Tibial artery (tissue), 4 donors: ENCODE data around the gene SEMA3C.

Experiments
- DNase-seq, 2 donors: peaks; one replicate each; pipeline ENCODE4 v3.0.0-alpha.2; 2019
- H3K27ac ChIP-seq, 2 donors: fragments of 200-600 bp; sonication (generic) in 1 of 2; 1 replicate in 1 of 2; 2 replicates in 1 of 2; pipeline ENCODE4 v1.5.1; 2018 to 2019; ENCODE audit warnings: mild to moderate bottlenecking in 1 of 2
- H3K27me3 ChIP-seq, 2 donors: fragments of 200-600 bp; sonication (generic) in 1 of 2; one replicate each; pipeline versions ENCODE4 v1.5.1 to v1.6.0; 2016 to 2019
- H3K36me3 ChIP-seq, 3 donors: fragments of 200-600 bp; sonication (generic) in 2 of 3; one replicate each; pipeline ENCODE4 v1.5.1; 2016 to 2019; ENCODE audit warnings: mild to moderate bottlenecking in 2 of 3
- H3K4me1 ChIP-seq, 4 donors: fragments of 200-600 bp; sonication (generic) in 2 of 4; 1 replicate in 3 of 4; 2 replicates in 1 of 4; pipeline ENCODE4 v1.5.1; 2016 to 2019
- H3K4me3 ChIP-seq, 2 donors: fragments of 200-600 bp; sonication (generic) in 1 of 2; 1 replicate in 1 of 2; 2 replicates in 1 of 2; pipeline ENCODE4 v1.5.1; 2018 to 2019; ENCODE audit warnings: mild to moderate bottlenecking in 2 of 2
- H3K9me3 ChIP-seq, 3 donors: fragments of 200-600 bp; sonication (generic) in 1 of 3; one replicate each; pipeline ENCODE4 v1.5.1; 2016 to 2019
- intact Hi-C: fragments of 100-400 bp; cut with DNase I; formaldehyde crosslinking; loops from one replicate; pipeline ENCODE4 v1.15.0; 2023; ENCODE audit warnings: low total_unique reads
- TF ChIP-seq, protein P1 (sequence below), 2 experiments: fragments of 200-600 bp in 1 of 2; fragments of 450-650 bp in 1 of 2; IDR thresholded peaks; one replicate each; pipeline ENCODE4 v1.5.1; 2017 to 2019; ENCODE audit warnings: antibody characterized with exemption in 2 of 2, mild to moderate bottlenecking in 1 of 2, moderate library complexity in 1 of 2

SEMA3C gene

DNA sequence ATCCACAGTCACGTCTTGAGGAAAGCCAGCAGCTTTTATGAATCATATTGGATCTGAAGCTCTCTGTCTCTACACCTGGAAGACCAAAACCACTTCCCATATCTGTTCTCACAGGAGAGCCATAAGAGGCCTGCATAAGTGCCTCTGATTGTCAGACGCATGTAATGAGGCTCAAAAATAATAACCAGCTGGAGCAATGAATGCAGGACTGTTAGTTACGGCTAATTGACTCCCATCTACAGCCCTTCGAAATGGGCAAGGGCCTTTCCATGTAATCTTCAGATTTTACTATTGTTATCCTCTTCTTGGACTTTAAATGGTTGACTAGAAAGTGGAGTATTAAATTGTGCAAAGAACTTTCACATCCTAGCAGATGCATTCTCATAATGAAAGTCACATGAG, 4.4 kb upstream of the SEMA3C start:
- DNase-seq: no peak
- Histone ChIP-seq H3K9me3 (no peaks in the 10 kb centered on the region), H3K27me3 (no peaks in the 10 kb centered on the region), H3K4me1 (peaks cover 0 to 5% (median 2%) of the 10 kb centered on the region in 4 donors), H3K36me3 (no peaks in the 10 kb centered on the region), H3K4me3 (no peak overlapping the region), H3K27ac (no peak overlapping the region)
- intact Hi-C loops: no loop called here
- TF ChIP-seq, protein P1, sequence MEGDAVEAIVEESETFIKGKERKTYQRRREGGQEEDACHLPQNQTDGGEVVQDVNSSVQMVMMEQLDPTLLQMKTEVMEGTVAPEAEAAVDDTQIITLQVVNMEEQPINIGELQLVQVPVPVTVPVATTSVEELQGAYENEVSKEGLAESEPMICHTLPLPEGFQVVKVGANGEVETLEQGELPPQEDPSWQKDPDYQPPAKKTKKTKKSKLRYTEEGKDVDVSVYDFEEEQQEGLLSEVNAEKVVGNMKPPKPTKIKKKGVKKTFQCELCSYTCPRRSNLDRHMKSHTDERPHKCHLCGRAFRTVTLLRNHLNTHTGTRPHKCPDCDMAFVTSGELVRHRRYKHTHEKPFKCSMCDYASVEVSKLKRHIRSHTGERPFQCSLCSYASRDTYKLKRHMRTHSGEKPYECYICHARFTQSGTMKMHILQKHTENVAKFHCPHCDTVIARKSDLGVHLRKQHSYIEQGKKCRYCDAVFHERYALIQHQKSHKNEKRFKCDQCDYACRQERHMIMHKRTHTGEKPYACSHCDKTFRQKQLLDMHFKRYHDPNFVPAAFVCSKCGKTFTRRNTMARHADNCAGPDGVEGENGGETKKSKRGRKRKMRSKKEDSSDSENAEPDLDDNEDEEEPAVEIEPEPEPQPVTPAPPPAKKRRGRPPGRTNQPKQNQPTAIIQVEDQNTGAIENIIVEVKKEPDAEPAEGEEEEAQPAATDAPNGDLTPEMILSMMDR (IDR thresholded peaks at IDR 0.05): no peak

DNA sequence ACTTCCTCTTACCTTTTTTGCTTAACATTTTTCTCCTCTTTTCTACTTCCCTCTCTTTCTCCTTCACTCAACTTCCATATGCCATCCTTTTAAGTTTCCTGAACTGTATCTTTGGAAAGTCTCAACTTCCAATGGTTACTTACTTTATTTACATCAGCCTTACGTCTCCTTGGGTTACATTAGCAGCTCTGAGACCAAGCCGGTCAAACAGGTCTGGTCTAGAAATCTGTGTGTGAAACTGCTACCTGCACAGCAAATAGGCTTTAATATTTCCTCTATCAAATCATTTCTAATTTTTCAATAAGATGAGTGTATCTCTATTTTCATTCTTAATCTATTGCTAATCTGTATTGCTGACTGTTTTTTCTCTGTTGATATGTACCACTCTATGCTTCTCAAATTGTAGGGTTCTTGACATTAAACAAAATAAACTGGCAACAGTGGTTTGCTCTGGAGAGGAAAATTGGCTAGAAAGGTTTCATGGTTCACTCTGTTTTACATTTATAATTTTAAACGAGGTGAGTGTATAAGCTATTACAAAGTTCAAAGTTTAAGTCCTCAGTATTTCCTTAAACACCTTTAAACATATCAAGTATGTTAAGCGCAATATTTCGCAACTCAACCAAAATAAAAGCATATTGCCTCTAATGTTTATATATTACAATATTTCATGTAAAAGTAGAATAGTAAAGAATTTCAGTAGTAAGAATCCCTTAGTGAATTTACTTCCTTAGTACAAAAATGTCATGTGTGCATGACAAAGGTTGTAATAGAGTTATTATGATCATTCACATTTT, 3.6 kb upstream of the SEMA3C start:
- Histone ChIP-seq H3K4me1 (peaks cover 0 to 11% (median 2%) of the 10 kb centered on the region in 4 donors), H3K36me3 (no peaks in the 10 kb centered on the region), H3K27ac (no peak overlapping the region), H3K9me3 (no peaks in the 10 kb centered on the region), H3K27me3 (no peaks in the 10 kb centered on the region), H3K4me3 (no peak overlapping the region)
- DNase-seq: no peak
- intact Hi-C loops: no loop called here
- TF ChIP-seq, protein P1 (IDR thresholded peaks at IDR 0.05): no peak

DNA sequence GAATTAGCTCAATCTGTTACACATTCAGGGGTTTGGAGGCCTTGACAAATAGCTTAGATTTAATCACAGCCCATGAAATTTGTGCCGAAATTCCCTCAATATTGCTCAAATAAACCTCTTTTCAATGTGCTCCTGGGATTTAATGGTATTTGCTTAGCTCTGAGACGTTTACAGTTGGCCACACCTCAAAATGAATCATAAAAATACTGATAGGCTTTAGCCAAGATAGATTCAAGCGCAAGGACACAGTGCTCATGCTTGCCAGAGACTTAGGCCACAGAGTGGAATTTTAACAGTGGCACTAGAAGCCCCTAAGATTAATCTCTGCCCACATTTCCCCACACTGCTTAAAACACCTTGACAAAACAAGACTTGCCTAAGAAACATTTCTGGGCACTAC, 2.3 kb upstream of the SEMA3C start:
- Histone ChIP-seq H3K27me3 (no peaks in the 10 kb centered on the region), H3K4me1 (peaks cover 0 to 22% (median 4%) of the 10 kb centered on the region in 4 donors), H3K4me3 (no peak overlapping the region), H3K9me3 (no peaks in the 10 kb centered on the region), H3K27ac (no peak overlapping the region), H3K36me3 (no peaks in the 10 kb centered on the region)
- intact Hi-C loops: no loop called here
- TF ChIP-seq, protein P1 (IDR thresholded peaks at IDR 0.05): no peak
- no peak for DNase-seq

DNA sequence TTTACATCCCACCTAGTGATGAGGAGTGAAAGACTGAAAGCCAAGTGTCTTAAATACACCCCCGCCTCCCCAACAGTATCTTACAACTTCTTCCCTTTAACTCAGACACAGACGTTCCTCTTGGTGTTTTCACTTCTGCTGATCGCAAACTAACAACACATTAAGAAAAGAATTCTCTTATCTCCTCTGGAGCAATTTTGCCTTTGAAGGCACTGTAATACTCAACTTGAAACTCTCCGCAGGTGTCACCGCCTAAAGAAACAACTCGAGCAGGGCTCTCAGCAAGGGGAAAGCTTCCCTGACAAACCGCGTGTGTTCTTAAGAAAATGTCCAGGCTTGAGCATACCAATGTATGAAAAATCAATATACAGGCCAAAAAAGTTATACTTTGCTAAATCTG, 452 bp downstream of the SEMA3C start:
- Histone ChIP-seq H3K9me3 (no peaks in the 10 kb centered on the region), H3K4me1 (peaks cover 0 to 23% (median 4%) of the 10 kb centered on the region in 4 donors), H3K27me3 (no peaks in the 10 kb centered on the region), H3K27ac (peak overlapping the region; percentile 69 to 78), H3K36me3 (peaks cover 0 to 4% (median 0%) of the 10 kb centered on the region in 3 donors), H3K4me3 (peak overlapping the region; percentile 60 to 63)
- intact Hi-C loops: no loop called here
- TF ChIP-seq, protein P1 (IDR thresholded peaks at IDR 0.05): no peak
- no peak for DNase-seq

DNA sequence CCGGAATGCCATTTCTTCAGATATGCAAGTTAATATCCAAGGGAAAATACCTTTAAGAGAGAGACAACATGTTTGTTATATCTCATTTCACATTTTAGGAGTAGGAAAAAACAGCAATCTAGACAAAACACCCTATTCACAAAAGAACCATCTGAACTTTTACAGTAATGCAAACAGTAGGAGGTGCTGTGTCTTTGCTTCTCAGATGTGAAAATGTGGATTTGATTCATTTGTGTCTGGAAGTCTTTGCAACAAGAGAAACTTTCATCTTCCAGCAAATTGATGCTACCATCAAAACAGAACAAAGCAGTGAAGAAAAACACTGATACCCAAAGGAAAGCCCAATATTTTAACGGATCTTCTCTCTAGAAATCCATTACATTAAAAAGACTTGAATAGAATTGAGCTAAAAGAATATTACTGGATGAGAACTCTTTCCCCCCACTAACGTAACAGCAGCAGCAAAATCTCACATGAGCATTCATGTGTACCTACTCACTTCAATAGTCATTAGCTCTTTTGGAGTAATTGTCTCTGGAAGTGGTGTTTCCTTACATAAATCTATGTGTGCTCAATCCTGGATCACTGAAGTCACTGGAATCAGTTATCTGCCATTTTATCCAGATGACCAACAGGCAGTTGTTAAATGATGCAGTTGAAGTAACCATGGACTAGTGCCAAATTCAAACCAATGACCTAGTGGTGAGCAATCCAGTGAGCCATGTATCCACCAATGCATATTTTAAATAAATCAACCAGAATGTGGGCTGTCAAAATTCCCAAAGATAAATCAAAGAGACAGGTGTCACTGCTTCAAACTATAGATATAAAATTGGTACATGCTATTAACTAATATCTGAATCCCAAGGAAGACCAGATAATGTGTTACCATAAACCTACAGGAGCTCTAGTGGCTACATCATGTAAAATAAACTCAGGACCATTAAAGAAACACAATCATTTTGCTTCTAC, 1.8 kb downstream of the SEMA3C start:
- no peak for DNase-seq
- Histone ChIP-seq H3K27me3 (no peaks in the 10 kb centered on the region), H3K36me3 (peaks cover 0 to 4% (median 0%) of the 10 kb centered on the region in 3 donors), H3K9me3 (no peaks in the 10 kb centered on the region), H3K4me1 (peaks cover 0 to 23% (median 4%) of the 10 kb centered on the region in 4 donors), H3K4me3 (peak overlapping the region; percentile 60 to 63), H3K27ac (no peak overlapping the region)
- intact Hi-C loops: no loop called here
- TF ChIP-seq, protein P1 (IDR thresholded peaks at IDR 0.05): peak in 1 of 2 experiments; percentile 15
